ENCODE results near the gene UHRF1.
"Not testable (repeated sequence)": the region's sequence is repeated elsewhere in the genome, so short reads cannot be mapped to it uniquely, and the experiment has no call there.

The UHRF1 gene

DNA sequence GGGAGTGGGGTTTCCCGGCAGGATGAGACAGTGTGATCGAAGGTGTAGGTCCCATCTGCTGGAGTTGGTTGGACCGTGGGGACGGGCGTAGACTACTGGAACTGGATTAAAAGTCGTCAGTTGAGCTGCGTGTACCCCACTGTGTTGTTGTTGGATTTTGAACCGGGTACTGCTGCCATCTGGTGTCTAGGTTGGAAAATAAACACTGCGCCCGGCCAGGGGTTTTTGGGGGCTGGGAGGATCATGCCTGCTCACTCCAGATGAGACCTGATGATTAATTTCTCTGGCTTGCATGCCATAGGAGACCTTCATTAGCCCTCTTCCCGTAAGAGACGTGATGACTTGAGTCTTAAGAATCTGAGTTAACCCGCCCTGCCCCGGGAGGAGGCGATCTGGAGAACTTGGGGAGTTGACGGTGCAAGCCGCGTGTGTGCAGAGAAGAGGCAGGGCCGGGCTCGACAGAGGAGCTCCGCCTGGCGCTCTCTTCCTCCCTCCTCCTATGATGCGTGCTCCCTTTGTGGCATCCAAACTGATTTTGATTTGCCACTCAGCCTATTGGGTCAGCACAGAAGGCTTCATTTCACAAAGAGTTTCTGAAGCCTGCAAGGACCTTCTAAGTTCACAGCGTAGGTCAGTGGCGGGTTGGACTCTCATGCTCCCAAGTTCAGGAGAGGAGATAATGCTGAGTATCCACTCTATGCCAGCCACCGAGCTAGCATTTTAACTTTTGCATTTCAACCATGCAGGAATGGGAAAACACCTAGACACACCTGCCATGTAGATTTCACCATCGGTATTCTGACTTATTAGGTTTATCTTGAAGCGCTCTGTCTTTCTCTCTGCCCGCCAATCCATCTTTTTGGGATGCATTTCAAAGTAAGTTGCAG, 2.7 kb downstream of the UHRF1 start:
- Mint-ChIP-seq H3K9me3 (no peaks in the 10 kb centered on the region), H3K27ac (peak overlapping the region; percentile 71 to 77), H3K4me1 (peaks cover 80% of the 10 kb centered on the region), H3K4me3 (peak overlapping the region; percentile 89 to 95), H3K27me3 (no peaks in the 10 kb centered on the region)
- DNase-seq (peak; percentile 75 to 82), ATAC-seq (peak; percentile 48)

DNA sequence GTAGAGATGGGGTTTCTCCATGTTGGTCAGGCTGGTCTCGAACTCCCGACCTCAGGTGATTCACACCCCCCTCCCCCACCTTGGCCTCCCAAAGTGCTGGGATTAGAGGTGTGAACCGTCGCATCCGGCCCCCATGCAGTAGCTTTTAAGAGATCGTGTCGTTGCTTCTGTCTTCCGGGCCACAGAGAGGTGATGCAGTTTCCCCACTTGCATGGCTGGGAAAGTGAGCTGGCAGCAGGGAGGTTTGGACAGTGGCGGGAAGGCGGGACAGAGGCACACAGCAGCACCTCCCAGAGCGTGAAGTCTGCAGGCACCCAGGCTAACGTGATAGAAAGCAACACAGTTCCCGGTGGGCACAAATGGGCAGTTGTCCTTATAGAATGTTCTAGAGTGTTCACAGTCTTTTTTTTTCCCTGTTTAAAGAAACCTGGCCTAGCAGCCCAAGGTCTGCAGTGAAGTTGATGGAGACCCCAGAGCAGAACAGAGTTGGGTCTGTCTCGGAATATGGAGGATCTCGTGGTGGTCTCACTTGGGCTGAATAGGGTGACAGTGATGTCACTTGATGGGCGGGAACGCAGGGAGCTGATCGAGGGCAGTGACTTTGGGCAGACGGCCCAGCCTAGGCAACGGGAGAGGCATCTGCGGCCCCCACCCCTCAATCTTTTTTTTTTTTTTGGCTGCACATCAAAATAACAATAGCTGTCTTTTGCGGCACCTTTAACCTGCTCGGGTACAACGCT, 4.9 kb downstream of the UHRF1 start:
- ATAC-seq (no peak), DNase-seq (peak in 1 of 2 donors; percentile 46)
- Mint-ChIP-seq H3K4me3 (peak overlapping the region; percentile 89 to 93), H3K4me1 (peaks cover 66% of the 10 kb centered on the region), H3K9me3 (no peaks in the 10 kb centered on the region), H3K27ac (peak overlapping the region; percentile 89 to 94), H3K27me3 (no peaks in the 10 kb centered on the region)

DNA sequence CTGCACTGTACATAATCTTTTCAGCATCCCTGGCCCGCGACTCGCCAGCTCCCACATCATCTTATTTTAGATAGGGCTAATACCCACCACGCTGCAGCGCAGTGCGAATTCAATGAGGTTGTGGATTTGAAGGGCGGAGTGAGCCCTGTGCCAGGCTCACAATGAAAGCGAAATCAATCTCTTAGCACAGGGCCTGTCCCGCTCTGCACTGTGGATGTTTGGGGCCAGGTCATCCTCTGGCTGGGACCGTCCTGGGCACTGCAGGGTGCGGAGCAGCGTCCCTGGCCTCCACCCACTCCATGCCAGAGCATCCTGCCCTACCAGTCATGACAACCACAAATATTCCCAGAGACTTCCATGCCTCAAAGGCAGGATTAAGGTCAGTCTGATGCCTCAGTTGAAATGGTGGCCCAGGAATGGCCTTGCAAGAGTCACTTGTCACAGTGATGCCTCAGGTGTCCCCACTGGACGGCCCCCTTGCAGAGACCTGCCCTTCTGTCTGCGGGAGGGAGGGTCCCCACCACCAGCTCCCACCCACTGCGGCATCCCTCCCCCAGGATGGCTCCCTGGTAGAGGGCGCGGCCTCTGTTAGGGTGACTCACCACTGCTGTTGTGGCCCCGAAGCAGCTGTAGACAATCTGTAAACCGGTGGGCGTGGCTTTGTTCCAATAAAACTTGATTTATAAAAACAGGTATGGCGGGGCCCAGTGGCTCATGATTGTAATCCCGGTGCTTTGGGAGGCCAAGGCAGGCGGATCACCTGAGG, 5.6 kb downstream of the UHRF1 start:
- DNase-seq (peak; percentile 62 to 67), ATAC-seq (peak; percentile 78)
- Mint-ChIP-seq H3K4me1 (peaks cover 66% of the 10 kb centered on the region), H3K27me3 (no peaks in the 10 kb centered on the region), H3K27ac (peak overlapping the region; percentile 89 to 94), H3K4me3 (peak overlapping the region; percentile 89 to 93), H3K9me3 (no peaks in the 10 kb centered on the region)

DNA sequence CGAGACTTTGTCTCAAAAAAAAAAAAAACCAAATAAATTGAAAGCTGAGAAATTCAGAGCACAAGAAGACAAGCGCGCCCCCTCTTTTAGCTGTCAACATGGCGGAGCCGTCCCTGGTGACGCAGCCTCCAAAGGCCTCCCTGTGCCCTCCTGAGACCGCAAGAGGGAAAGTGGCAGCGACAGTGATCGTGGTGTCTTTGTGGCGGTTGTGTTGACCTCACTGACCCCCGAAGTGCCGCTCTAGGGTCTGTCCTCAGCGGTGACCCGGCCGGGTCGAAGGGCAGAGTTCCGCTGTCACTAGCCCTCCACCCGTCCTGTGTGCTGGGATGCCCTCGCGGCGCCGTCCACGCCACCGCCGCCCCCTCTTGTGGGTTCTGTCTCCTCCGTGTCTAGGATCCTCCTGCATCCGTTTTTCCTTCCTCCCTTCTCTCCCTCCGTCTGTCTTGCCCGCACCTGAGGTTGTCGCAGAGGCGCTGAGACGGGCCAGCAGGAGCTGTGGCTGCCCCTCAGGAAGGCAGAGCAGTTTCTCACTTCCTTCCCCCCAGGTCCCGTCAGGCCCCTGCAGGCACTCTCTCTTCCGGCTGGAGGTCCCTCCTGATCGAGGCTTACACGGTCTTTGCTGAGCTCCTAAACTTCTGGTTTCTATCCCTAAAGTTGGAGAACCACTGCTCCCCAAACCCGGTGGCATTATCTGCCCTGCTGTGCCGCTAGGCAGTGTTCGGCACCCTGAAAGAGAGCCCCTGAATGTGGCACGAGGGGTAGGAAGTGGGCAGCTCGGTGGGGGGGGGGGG, 7.2 kb downstream of the UHRF1 start:
- Mint-ChIP-seq H3K4me3 (peak overlapping the region; percentile 89 to 93), H3K27ac (peak overlapping the region; percentile 92 to 94), H3K27me3 (no peaks in the 10 kb centered on the region), H3K4me1 (peaks cover 57% of the 10 kb centered on the region), H3K9me3 (no peaks in the 10 kb centered on the region)
- peak; percentile 33 to 44 for DNase-seq
- peak; percentile 27 for ATAC-seq

DNA sequence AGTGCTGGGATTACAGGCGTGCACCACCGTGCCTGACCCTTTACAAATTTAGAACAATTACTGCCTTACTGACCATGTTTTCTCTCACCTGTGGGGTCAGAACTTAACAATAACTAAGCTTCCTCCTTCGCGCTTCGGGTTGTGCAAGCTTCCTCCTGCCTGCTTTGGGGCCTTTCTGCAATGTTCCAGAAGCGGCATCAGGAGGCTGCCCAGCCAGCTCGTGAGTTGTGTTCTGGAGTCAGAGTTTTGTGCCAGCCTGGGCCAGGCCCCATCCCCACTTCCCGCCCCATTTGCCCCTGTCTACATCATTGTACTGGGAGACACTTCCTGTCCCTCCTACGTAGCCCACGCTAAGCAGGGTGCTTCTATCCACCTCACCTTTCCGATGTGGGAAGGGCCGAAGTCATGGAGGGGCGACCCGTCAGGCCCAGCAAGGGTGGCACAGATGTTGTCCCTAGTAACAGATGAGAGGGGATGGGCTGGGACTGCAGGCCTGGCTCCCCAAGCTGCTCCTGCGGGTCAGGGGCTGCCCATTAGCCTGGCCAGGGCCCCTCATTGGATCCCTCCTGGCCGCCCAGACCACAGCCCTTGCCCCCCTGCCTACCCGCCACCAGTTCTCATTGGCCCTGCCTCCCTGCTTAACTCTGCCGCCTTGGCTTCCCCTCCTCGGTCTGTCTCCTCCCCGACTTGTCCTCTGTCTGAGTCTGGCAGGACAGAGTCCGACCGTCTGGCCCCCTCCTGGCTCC, 13.4 kb downstream of the UHRF1 start:
- Mint-ChIP-seq H3K27me3 (no peaks in the 10 kb centered on the region), H3K9me3 (no peaks in the 10 kb centered on the region), H3K4me3 (no peak overlapping the region), H3K4me1 (peaks cover 17% of the 10 kb centered on the region), H3K27ac (peak overlapping the region in 1 of 2 donors; percentile 87)
- DNase-seq (no peak), ATAC-seq (no peak)

DNA sequence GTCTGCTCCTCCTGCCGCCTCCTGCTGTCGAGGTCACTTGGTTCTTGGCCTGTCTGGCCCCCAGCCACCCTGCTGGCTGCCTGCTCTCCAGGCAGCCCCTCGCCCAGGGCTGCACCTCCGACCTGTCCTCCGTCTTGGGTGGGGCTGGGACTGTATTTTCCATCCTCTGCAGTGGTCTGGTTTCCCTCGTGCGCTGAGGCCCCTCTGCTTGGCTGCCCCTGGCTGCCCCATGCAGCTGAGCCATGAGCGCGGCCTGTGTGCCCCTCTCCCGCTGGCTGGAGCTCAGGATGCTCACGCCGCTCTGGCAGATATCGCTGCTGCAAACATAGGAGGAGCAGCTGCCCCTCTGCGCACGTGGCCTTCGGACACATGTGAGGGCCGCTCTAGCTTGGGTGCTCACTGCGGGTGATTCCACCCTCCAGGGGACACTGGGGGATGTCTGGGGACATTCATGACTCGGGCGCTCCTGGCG, 14.0 kb downstream of the UHRF1 start:
- no peak for DNase-seq

DNA sequence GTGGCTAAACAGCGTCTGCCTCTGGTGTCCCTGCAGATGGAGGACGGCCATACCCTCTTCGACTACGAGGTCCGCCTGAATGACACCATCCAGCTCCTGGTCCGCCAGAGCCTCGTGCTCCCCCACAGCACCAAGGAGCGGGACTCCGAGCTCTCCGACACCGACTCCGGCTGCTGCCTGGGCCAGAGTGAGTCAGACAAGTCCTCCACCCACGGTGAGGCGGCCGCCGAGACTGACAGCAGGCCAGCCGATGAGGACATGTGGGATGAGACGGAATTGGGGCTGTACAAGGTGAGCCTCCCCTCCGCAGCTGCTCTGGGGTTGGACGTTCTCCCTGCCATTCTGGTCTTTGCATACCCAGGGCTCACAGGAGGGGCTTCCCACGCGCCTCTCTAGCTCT, 19.9 kb downstream of the UHRF1 start:
- ATAC-seq: no peak
- H3K27ac Mint-ChIP-seq: no peak overlapping the region
- H3K9me3 Mint-ChIP-seq: no peaks in the 10 kb centered on the region
- no peak for DNase-seq
- peaks cover 13% of the 10 kb centered on the region for H3K4me1 Mint-ChIP-seq
- no peaks in the 10 kb centered on the region for H3K27me3 Mint-ChIP-seq
- H3K4me3 Mint-ChIP-seq: no peak overlapping the region

More for the DNA sequence above, 14.0 kb downstream of the UHRF1 start:
- Mint-ChIP-seq H3K4me3 (no peak overlapping the region), H3K27ac (peak overlapping the region in 1 of 2 donors; percentile 77), H3K9me3 (no peaks in the 10 kb centered on the region), H3K4me1 (peaks cover 17% of the 10 kb centered on the region), H3K27me3 (no peaks in the 10 kb centered on the region)
- no peak for ATAC-seq

DNA sequence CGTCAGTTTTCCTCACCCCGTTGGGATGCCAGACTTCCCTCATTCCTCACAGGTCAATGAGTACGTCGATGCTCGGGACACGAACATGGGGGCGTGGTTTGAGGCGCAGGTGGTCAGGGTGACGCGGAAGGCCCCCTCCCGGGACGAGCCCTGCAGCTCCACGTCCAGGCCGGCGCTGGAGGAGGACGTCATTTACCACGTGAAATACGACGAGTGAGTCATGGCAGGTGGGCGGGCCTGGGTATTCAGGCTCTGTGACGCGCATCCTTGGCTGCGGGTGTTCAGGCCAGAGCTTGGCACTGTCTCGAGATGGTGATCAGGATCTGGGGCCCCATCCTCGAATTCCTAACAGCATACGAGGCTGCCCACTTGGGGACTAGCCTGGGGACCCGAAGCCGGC, 21.4 kb downstream of the UHRF1 start:
- no peaks in the 10 kb centered on the region for H3K27me3 Mint-ChIP-seq
- no peak overlapping the region for H3K4me3 Mint-ChIP-seq
- DNase-seq (no peak), ATAC-seq (no peak)
- H3K4me1 Mint-ChIP-seq: peaks cover 18% of the 10 kb centered on the region
- no peak overlapping the region for H3K27ac Mint-ChIP-seq
- H3K9me3 Mint-ChIP-seq: no peaks in the 10 kb centered on the region

DNA sequence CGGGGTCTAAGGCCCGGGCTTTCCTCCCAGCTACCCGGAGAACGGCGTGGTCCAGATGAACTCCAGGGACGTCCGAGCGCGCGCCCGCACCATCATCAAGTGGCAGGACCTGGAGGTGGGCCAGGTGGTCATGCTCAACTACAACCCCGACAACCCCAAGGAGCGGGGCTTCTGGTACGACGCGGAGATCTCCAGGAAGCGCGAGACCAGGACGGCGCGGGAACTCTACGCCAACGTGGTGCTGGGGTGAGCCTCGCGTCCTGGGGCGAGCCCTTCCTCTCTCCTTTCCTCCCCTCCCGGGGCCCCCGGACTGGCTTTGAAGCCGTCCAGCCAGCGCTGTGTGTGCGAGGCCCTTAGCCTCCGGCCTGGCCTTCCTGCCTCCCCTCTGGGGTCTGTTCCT, 23.4 kb downstream of the UHRF1 start:
- H3K27ac Mint-ChIP-seq: peak overlapping the region in 1 of 2 donors; percentile 3
- DNase-seq (no peak), ATAC-seq (no peak)

DNA sequence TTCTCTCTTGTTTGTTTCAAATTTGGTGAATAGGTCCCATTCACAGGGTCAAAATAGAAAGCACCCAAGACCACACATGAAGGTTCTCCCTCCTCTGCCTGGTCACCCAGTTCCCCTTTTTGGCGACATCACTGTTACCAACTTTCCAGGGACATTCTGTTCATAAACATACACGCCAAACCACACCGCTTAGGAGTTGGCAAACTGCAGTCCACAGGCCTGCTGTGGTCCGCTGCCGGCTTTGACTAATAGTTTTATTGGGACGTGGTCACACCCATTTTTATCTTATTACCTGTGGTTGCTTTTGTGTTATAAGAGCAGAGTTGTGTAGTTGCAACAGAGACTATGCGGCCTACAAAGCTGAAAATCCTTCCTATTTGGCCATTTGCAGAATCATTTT, 24.2 kb downstream of the UHRF1 start:
- DNase-seq (no peak), ATAC-seq (no peak)
- Mint-ChIP-seq H3K4me3 (no peak overlapping the region), H3K27me3 (no peaks in the 10 kb centered on the region), H3K27ac (no peak overlapping the region), H3K9me3 (no peaks in the 10 kb centered on the region), H3K4me1 (peaks cover 10% of the 10 kb centered on the region)

More for the DNA sequence above, 23.4 kb downstream of the UHRF1 start:
- H3K9me3 Mint-ChIP-seq: no peaks in the 10 kb centered on the region
- H3K27me3 Mint-ChIP-seq: no peaks in the 10 kb centered on the region
- H3K4me1 Mint-ChIP-seq: peaks cover 10% of the 10 kb centered on the region
- H3K4me3 Mint-ChIP-seq: no peak overlapping the region

DNA sequence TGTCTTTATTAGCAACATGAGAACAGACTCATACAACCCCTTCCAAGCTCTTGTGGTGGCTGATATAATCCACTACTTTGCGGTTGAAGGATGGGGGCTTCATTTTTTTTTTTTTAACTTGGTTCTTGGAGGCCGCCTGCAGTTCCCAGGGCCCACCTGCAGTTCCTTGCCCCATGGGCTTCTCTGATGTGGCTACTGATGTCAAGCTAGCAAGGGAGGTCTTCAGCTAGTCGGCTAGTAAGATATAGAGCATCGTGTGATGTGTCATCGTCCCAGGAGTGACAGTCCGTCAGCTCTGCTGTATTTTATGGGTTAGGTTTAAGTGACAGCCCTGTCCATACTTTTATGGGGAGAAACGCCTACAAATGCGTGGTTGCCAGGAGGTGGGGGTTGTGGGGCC, 26.1 kb downstream of the UHRF1 start:
- Mint-ChIP-seq H3K4me1 (peaks cover 10% of the 10 kb centered on the region), H3K27me3 (no peaks in the 10 kb centered on the region), H3K27ac (peak overlapping the region in 1 of 2 donors; percentile 27), H3K9me3 (no peaks in the 10 kb centered on the region), H3K4me3 (no peak overlapping the region)
- ATAC-seq (no peak), DNase-seq (no peak)

DNA sequence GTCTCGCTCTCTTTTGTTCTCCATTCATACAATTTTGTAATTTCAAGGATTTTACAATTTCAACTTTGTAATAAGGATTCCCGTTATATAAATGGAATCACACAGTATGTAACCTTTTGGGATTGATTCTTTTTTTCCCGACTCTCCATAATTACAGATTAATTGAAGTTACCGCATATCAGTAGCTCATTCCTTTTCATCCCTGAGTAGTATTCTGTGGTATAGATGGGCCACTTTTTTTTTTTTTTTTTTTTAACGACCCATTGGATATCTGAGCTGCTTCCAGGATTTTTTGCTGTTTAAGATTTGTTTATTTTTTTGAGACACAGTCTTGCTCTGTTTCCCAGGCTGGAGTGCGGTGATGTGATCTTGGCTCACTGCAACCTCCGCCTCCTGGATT, 27.8 kb downstream of the UHRF1 start:
- ATAC-seq (no peak), DNase-seq (no peak)
- peaks cover 10% of the 10 kb centered on the region for H3K4me1 Mint-ChIP-seq
- no peaks in the 10 kb centered on the region for H3K9me3 Mint-ChIP-seq
- no peak overlapping the region for H3K27ac Mint-ChIP-seq
- H3K27me3 Mint-ChIP-seq: no peaks in the 10 kb centered on the region
- no peak overlapping the region for H3K4me3 Mint-ChIP-seq

DNA sequence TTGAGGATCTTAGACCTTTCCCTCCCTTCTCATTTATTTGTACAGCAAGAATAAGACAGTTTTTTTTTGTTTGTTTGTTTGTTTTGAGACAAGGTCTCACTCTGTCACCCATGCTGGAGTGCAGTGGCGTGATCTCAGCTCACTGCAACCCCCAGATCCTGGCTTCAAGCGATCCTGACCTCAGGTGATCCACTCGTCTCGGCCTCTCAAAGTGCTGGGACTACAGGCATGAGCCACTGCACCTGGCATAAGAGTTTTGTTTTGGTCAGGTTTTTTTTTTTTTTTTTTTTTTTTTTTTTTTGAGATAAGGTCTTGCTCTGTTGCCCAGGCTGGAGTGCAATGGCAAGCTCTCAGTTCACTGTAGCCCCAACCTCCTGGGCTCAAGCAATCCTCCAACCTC, 29.2 kb downstream of the UHRF1 start:
- H3K9me3 Mint-ChIP-seq, H3K4me3 Mint-ChIP-seq, H3K27ac Mint-ChIP-seq, DNase-seq, H3K4me1 Mint-ChIP-seq, H3K27me3 Mint-ChIP-seq, ATAC-seq: not testable (repeated sequence)

DNA sequence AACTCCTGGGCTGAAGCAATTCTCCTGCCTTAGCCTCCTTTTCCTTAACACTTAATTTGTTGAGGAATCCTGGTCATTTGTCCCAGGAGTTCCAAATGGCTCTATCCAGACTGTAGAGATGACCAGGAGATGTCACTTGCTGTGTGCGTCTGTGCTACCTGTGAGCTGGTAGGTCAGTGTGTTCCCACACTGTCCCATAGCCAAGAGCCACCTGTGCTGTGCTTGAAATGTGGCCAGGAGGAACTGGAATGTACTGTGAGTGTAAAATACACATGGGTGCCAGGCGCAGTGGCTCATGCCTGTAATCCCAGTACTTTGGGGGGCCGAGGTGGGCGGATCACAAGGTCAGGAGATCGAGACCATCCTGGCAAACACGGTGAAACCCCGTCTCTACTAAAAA, 30.2 kb downstream of the UHRF1 start:
- Mint-ChIP-seq H3K4me3 (no peak overlapping the region), H3K27ac (peak overlapping the region in 1 of 2 donors; percentile 89), H3K9me3 (no peaks in the 10 kb centered on the region), H3K4me1 (peaks cover 6% of the 10 kb centered on the region), H3K27me3 (no peaks in the 10 kb centered on the region)
- DNase-seq (no peak), ATAC-seq (no peak)

All from stimulated activated naive CD8-positive, alpha-beta T cell treated with anti-CD3 and anti-CD28 coated beads, Interleukin-15, amount 100 ng/mL, for 72 hours (primary cell).